Measurements from ENCODE around the gene KLHL13.

DNA sequence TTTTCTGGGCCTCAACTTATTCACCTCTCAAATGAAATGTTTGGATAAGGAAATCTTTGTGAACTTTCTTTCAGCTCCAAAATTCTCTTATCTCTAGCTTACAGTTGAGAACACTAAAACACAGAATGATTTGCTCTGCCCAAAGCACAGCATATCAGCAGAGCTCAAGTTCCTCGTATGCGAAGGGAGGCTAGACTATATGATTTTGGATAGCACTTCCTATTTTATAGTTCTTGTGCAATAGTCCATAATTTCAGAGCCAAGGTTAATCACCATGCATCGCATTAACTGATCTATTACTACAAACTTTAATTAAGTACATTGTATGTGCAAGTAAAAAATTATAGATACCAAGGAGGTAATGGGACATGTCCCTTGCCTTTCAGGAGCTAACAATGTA is 27.0 kb upstream of the KLHL13 start:
- TF ChIP-seq, protein P1, sequence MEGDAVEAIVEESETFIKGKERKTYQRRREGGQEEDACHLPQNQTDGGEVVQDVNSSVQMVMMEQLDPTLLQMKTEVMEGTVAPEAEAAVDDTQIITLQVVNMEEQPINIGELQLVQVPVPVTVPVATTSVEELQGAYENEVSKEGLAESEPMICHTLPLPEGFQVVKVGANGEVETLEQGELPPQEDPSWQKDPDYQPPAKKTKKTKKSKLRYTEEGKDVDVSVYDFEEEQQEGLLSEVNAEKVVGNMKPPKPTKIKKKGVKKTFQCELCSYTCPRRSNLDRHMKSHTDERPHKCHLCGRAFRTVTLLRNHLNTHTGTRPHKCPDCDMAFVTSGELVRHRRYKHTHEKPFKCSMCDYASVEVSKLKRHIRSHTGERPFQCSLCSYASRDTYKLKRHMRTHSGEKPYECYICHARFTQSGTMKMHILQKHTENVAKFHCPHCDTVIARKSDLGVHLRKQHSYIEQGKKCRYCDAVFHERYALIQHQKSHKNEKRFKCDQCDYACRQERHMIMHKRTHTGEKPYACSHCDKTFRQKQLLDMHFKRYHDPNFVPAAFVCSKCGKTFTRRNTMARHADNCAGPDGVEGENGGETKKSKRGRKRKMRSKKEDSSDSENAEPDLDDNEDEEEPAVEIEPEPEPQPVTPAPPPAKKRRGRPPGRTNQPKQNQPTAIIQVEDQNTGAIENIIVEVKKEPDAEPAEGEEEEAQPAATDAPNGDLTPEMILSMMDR (IDR thresholded peaks at IDR 0.05; ENCODE audit: borderline replicate concordance, extremely low read depth, low read length, poor library complexity, severe bottlenecking), result no peak
- no peak for TF ChIP-seq EZH2 (IDR thresholded peaks at IDR 0.05; ENCODE audit: borderline replicate concordance, low read depth, low read length, severe bottlenecking)

Data from DND-41 (cell line).